T-helper 2 cell treated with Interferon-gamma antibody and Interleukin-4, amounts not matched to agents 5 μg/mL and 100 μg/mL, for 36 hours (primary cell): ENCODE results near the gene CYP27B1.

Source experiments
- DNase-seq: peaks from one replicate; pipeline ENCODE4 v3.0.0; 2021; ENCODE audit warnings: low spot score
- H3K27ac Mint-ChIP-seq: one replicate; pipeline ENCODE4 v1.8.0; 2021; ENCODE audit warnings: mild to moderate bottlenecking, mixed read lengths
- H3K27me3 Mint-ChIP-seq: one replicate; pipeline ENCODE4 v1.8.0; 2021; ENCODE audit warnings: low read depth, mixed read lengths
- H3K36me3 Mint-ChIP-seq: one replicate; pipeline ENCODE4 v1.8.0; 2021; ENCODE audit warnings: low read depth, mixed read lengths
- H3K4me1 Mint-ChIP-seq: one replicate; pipeline ENCODE4 v1.8.0; 2021; ENCODE audit warnings: low read depth, mixed read lengths
- H3K4me3 Mint-ChIP-seq: one replicate; pipeline ENCODE4 v1.8.0; 2022; ENCODE audit warnings: mild to moderate bottlenecking, moderate library complexity, mixed read lengths
- H3K9me3 Mint-ChIP-seq: one replicate; pipeline ENCODE4 v1.8.0; 2021; ENCODE audit warnings: mixed read lengths

The CYP27B1 gene

GRCh38 chr12:57736741-57737466, 30.0 kb downstream of the CYP27B1 start:
- Mint-ChIP-seq H3K9me3 (no peaks in the 10 kb centered on the region), H3K27me3 (no peaks in the 10 kb centered on the region), H3K4me1 (peaks cover 23% of the 10 kb centered on the region), H3K4me3 (no peak overlapping the region), H3K36me3 (peaks cover 47% of the 10 kb centered on the region), H3K27ac (no peak overlapping the region)
- DNase-seq: no peak

- Mint-ChIP-seq H3K9me3 (no peaks in the 10 kb centered on the region), H3K4me1 (peaks cover 21% of the 10 kb centered on the region), H3K27ac (no peak overlapping the region), H3K36me3 (peaks cover 51% of the 10 kb centered on the region), H3K27me3 (no peaks in the 10 kb centered on the region), H3K4me3 (no peak overlapping the region)
- DNase-seq: no peak
These were observed 30.7 kb downstream of the CYP27B1 start for GRCh38 chr12:57735952-57736740.

- H3K27ac Mint-ChIP-seq: no peak overlapping the region
- peaks cover 53% of the 10 kb centered on the region for H3K36me3 Mint-ChIP-seq
- no peaks in the 10 kb centered on the region for H3K9me3 Mint-ChIP-seq
These were observed 31.6 kb downstream of the CYP27B1 start for GRCh38 chr12:57735198-57735855.

GRCh38 chr12:57734591-57734990, 32.3 kb downstream of the CYP27B1 start:
- Mint-ChIP-seq H3K4me1 (peaks cover 11% of the 10 kb centered on the region), H3K27ac (no peak overlapping the region), H3K36me3 (peaks cover 56% of the 10 kb centered on the region), H3K27me3 (no peaks in the 10 kb centered on the region), H3K4me3 (no peak overlapping the region), H3K9me3 (no peaks in the 10 kb centered on the region)
- DNase-seq: no peak

More at GRCh38 chr12:57735198-57735855, 31.6 kb downstream of the CYP27B1 start:
- no peak for DNase-seq
- no peak overlapping the region for H3K4me3 Mint-ChIP-seq
- peaks cover 14% of the 10 kb centered on the region for H3K4me1 Mint-ChIP-seq
- H3K27me3 Mint-ChIP-seq: no peaks in the 10 kb centered on the region

- H3K27me3 Mint-ChIP-seq: no peaks in the 10 kb centered on the region
- peaks cover 53% of the 10 kb centered on the region for H3K36me3 Mint-ChIP-seq
- no peaks in the 10 kb centered on the region for H3K9me3 Mint-ChIP-seq
- H3K4me3 Mint-ChIP-seq: no peak overlapping the region
- no peak for DNase-seq
- H3K4me1 Mint-ChIP-seq: peaks cover 4% of the 10 kb centered on the region
- H3K27ac Mint-ChIP-seq: no peak overlapping the region
These were observed 33.0 kb downstream of the CYP27B1 start for GRCh38 chr12:57733928-57734327.

- H3K9me3 Mint-ChIP-seq: no peaks in the 10 kb centered on the region
- no peak for DNase-seq
- no peak overlapping the region for H3K4me3 Mint-ChIP-seq
- peaks cover 59% of the 10 kb centered on the region for H3K36me3 Mint-ChIP-seq
- H3K4me1 Mint-ChIP-seq: peaks cover 3% of the 10 kb centered on the region
- no peaks in the 10 kb centered on the region for H3K27me3 Mint-ChIP-seq
- no peak overlapping the region for H3K27ac Mint-ChIP-seq
These were observed 33.9 kb downstream of the CYP27B1 start for GRCh38 chr12:57732726-57733593.

GRCh38 chr12:57732270-57732669, 34.6 kb downstream of the CYP27B1 start:
- H3K36me3 Mint-ChIP-seq: peaks cover 63% of the 10 kb centered on the region
- peaks cover 3% of the 10 kb centered on the region for H3K4me1 Mint-ChIP-seq
- H3K4me3 Mint-ChIP-seq: no peak overlapping the region
- DNase-seq: no peak
- H3K27ac Mint-ChIP-seq: no peak overlapping the region
- H3K27me3 Mint-ChIP-seq: no peaks in the 10 kb centered on the region
- no peaks in the 10 kb centered on the region for H3K9me3 Mint-ChIP-seq

GRCh38 chr12:57731411-57732080, 35.3 kb downstream of the CYP27B1 start:
- H3K27ac Mint-ChIP-seq: no peak overlapping the region
- H3K4me1 Mint-ChIP-seq: peaks cover 2% of the 10 kb centered on the region
- H3K36me3 Mint-ChIP-seq: peaks cover 56% of the 10 kb centered on the region
- no peaks in the 10 kb centered on the region for H3K27me3 Mint-ChIP-seq
- DNase-seq: no peak
- H3K4me3 Mint-ChIP-seq: no peak overlapping the region
- no peaks in the 10 kb centered on the region for H3K9me3 Mint-ChIP-seq

- Mint-ChIP-seq H3K27ac (no peak overlapping the region), H3K36me3 (peaks cover 58% of the 10 kb centered on the region), H3K4me1 (no peaks in the 10 kb centered on the region), H3K4me3 (no peak overlapping the region), H3K9me3 (no peaks in the 10 kb centered on the region), H3K27me3 (no peaks in the 10 kb centered on the region)
- no peak for DNase-seq
These were observed 36.4 kb downstream of the CYP27B1 start for GRCh38 chr12:57730336-57731067.

- Mint-ChIP-seq H3K27ac (no peak overlapping the region), H3K4me3 (no peak overlapping the region)
These were observed 37.5 kb downstream of the CYP27B1 start for GRCh38 chr12:57729321-57729844.

GRCh38 chr12:57727758-57728395, 39.0 kb downstream of the CYP27B1 start:
- H3K36me3 Mint-ChIP-seq: peaks cover 48% of the 10 kb centered on the region
- no peak overlapping the region for H3K27ac Mint-ChIP-seq
- H3K4me3 Mint-ChIP-seq: no peak overlapping the region
- H3K27me3 Mint-ChIP-seq: no peaks in the 10 kb centered on the region
- H3K4me1 Mint-ChIP-seq: no peaks in the 10 kb centered on the region
- H3K9me3 Mint-ChIP-seq: no peaks in the 10 kb centered on the region
- no peak for DNase-seq

More at GRCh38 chr12:57729321-57729844, 37.5 kb downstream of the CYP27B1 start:
- Mint-ChIP-seq H3K36me3 (peaks cover 55% of the 10 kb centered on the region), H3K9me3 (no peaks in the 10 kb centered on the region), H3K4me1 (no peaks in the 10 kb centered on the region), H3K27me3 (no peaks in the 10 kb centered on the region)
- DNase-seq: no peak
